ENCODE results near the gene PRKAG3.

PRKAG3 gene

GRCh38 chr2:218831378-218831990 lies at the start of gene PRKAG3:
TSS of gene PRKAG3 (minus strand) at chr2:218831803.
- no peak for DNase-seq

GRCh38 chr2:218880859-218881594 lies 49.4 kb upstream of the PRKAG3 start:
- DNase-seq: no peak

GRCh38 chr2:218880102-218880858 lies 48.7 kb upstream of the PRKAG3 start, which contains the start of gene WNT10A:
TSS of gene WNT10A (plus strand) at chr2:218880852. CDS start at chr2:218880996, 144 bp downstream.
- DNase-seq: no peak

GRCh38 chr2:218879776-218880101 lies 48.1 kb upstream of the PRKAG3 start:
- DNase-seq: no peak

- peak; percentile 20 for DNase-seq
These were observed 47.5 kb upstream of the PRKAG3 start for GRCh38 chr2:218878926-218879761.

GRCh38 chr2:218878486-218878885 lies 46.9 kb upstream of the PRKAG3 start:
- DNase-seq: no peak

- no peak for DNase-seq
These were observed 46.3 kb upstream of the PRKAG3 start for GRCh38 chr2:218877891-218878290.

GRCh38 chr2:218877331-218877730 lies 45.7 kb upstream of the PRKAG3 start:
- no peak for DNase-seq

- peak; percentile 49 for DNase-seq
These were observed 45.1 kb upstream of the PRKAG3 start for GRCh38 chr2:218876562-218877219.

- no peak for DNase-seq
These were observed 44.2 kb upstream of the PRKAG3 start for GRCh38 chr2:218875692-218876246.

GRCh38 chr2:218873359-218874194 lies 42.0 kb upstream of the PRKAG3 start:
- DNase-seq: no peak

- no peak for DNase-seq
These were observed 41.2 kb upstream of the PRKAG3 start for GRCh38 chr2:218872645-218873358.

GRCh38 chr2:218871345-218872302 lies 40.0 kb upstream of the PRKAG3 start:
- no peak for DNase-seq

- no peak for DNase-seq
These were observed 39.4 kb upstream of the PRKAG3 start for GRCh38 chr2:218870984-218871344.

GRCh38 chr2:218869064-218869463 lies 37.5 kb upstream of the PRKAG3 start:
- no peak for DNase-seq

GRCh38 chr2:218867900-218868299 lies 36.3 kb upstream of the PRKAG3 start:
- no peak for DNase-seq

- DNase-seq: no peak
These were observed 34.4 kb upstream of the PRKAG3 start for GRCh38 chr2:218865999-218866398.

GRCh38 chr2:218865396-218865795 lies 33.8 kb upstream of the PRKAG3 start:
- no peak for DNase-seq

- DNase-seq: no peak
These were observed 31.5 kb upstream of the PRKAG3 start for GRCh38 chr2:218863021-218863520.
